Measurements from ENCODE around the gene GPC1. TPM values are rescaled to one million over a fixed set of nuclear protein-coding genes. Genes with fewer than 3 reads are reported as not detected.
"Not testable (repeated sequence)": the region's sequence is repeated elsewhere in the genome, so short reads cannot be mapped to it uniquely, and the experiment has no call there.

GPC1 gene
- total RNA-seq: 182 TPM
- long read RNA-seq, transcript GPC1-201 (9 exons, 3,713 nt): major isoform, 342 of 434 reads
- long read RNA-seq, partial matches to known transcripts: 82 of 434 reads
- long read RNA-seq, other reads (novel, unspliced or antisense): 10 of 434 reads

- peak; percentile 77 for DNase-seq (ENCODE audit: missing footprints)
- intact Hi-C loops (cut with DNase I): loop anchor here (1.0 to 5.0 kb wide), 3 partner anchors 61 to 183 kb away; no protein-coding TSS in a partner anchor
- peak; percentile 77 for ATAC-seq
Observed at GRCh38 chr2:240435457-240435947, at the start of gene GPC1. Gene GPC1 (plus strand): TSS chr2:240435663. CDS start chr2:240435919, 256 bp downstream.

- no peak for DNase-seq (ENCODE audit: missing footprints)
- intact Hi-C loops (cut with DNase I): no loop called here
- no peak for ATAC-seq
Observed at GRCh38 chr2:240386326-240386725, 49.1 kb upstream of the GPC1 start.

DNA sequence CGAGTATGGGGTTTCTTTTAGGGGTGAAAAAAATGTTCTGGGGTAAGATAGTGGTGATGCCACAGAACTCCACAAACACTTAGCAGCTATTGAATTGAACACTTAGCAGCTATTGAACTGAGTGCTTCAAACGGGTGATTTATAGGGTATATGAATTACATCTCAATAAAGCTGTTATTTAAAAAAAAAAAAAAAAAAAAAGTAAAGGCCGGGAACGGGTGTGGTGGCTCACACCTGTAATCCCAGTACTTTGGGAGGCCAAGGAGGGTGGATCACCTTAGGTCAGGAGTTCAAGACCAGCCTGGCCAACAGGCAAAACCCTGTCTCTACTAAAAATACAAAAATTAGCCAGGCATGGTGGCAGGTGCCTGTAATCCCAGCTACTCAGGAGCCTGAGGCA is 48.7 kb upstream of the GPC1 start:
- DNase-seq (ENCODE audit: missing footprints); ATAC-seq; intact Hi-C loops (cut with DNase I): not testable (repeated sequence)

DNA sequence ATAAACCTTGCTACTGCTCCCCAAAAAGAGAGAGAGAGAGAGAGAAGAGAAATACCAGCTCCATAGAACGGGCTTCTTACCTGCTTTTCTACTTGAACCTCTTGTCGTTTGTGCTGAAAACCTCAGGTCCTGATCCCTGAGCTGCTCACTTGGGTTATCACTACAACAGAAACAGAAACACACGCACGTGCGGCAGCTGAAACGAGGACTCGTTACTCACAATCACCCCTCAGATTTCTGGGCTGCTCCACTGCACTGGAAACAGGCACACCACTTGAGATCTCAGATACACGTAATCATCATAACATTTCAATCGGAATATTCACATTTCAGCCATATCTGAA is 48.2 kb upstream of the GPC1 start:
- intact Hi-C loops (cut with DNase I): no loop called here
- DNase-seq (ENCODE audit: missing footprints): no peak
- ATAC-seq: no peak

- ATAC-seq (peak; percentile 54), DNase-seq (ENCODE audit: missing footprints) (no peak)
- intact Hi-C loops (cut with DNase I): no loop called here
Observed at GRCh38 chr2:240387669-240388358, 47.6 kb upstream of the GPC1 start.

GRCh38 chr2:240388471-240389301 is 46.8 kb upstream of the GPC1 start:
- ATAC-seq (no peak), DNase-seq (ENCODE audit: missing footprints) (no peak)
- intact Hi-C loops (cut with DNase I): no loop called here

GRCh38 chr2:240389302-240389805 is 46.1 kb upstream of the GPC1 start:
- no peak for DNase-seq (ENCODE audit: missing footprints)
- intact Hi-C loops (cut with DNase I): no loop called here

DNA sequence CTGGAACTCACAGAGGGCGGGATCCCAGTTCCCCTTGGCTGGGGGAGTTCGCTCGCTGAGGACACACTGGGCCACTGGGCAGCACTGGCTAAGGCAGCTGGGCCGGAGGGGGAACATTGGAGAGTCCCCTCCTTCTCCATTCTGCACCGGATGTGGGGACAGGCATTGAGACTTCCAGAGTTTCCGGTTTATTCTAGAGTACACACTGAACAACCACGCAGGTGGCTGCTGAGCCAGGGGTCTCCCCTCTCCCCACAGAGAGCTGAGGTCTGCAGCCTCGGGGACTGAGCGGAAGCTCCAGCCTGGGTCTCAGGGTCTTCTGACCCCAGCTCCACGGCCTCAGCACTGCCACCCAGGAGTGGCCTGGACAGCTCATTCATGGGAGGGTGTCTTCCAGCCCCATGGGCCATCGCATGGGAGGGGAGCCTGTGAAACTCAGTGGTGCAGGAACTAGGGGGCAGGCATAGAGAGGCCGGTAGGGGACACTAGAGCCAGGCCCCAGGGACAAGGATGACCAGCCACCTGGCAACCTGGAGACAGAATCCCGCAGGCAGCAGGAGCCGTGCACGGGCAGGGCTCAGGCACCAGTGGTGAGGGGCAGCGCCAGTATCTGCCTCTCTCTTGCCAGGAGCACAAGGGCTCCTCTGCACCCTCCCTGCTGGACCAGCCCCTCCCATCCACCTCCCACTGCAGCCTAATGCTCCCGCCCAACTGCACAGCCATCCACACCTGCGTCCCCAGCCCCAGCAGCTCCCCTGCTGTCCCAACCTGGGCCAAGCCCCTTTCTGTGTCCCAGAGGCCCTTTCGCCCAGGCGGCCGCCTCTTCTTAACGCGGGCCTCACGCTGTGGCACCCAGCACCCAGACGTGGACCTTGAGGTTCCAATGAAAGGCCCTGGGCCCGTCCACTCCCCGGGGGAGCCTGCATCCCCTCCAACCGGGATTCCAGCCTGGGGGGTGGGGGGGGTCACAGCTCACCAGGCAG is 45.1 kb upstream of the GPC1 start:
- no peak for ATAC-seq
- no peak for DNase-seq (ENCODE audit: missing footprints)

More at GRCh38 chr2:240389302-240389805, 46.1 kb upstream of the GPC1 start:
- no peak for ATAC-seq

GRCh38 chr2:240391111-240392051 is 44.1 kb upstream of the GPC1 start:
- DNase-seq (ENCODE audit: missing footprints): no peak
- no peak for ATAC-seq
- intact Hi-C loops (cut with DNase I): no loop called here

More for the DNA sequence above, 45.1 kb upstream of the GPC1 start:
- intact Hi-C loops (cut with DNase I): no loop called here

GRCh38 chr2:240392084-240392947 is 43.1 kb upstream of the GPC1 start:
- ATAC-seq: no peak

DNA sequence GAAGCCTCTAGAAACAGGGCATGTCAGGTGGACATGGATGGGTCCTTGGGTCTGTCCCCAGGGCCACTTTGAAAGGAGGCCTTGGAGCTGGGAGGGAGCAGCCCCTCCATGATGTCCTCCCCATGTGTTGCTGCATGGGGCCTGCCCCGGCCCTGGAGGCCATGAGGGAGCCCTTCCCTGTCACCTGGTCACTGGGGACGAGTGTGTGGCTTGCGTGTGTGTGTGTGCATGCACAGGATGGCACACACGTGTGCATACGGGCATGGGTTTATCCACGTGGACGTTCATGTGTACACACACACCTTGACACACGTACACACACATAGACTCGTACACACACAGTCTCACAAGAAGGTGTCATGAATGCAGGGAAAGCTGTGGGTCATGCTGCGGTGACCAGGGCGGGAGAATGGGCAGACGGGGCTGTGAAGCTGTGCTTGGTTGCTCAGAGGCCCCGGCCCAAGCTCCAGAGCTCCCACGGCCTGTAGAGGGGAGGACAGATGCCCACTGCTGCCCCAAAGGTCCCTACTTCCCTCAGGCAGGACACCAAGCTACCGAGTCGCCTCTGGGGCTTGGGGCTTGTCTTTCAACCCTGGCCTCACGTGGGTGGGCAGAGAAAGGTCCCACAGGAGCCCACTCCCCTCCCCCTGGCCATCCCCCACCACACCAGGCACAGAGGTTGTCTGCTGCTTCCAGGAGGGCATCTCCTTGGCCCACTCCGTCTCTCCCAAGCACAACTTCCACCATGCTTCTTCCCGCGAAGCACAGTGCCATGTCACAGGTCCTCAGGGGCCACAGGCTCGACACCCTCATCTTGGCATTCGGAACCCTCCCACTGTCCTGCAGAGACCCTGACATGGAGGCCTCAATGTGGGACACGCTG is 42.3 kb upstream of the GPC1 start:
- ATAC-seq (no peak), DNase-seq (ENCODE audit: missing footprints) (no peak)
- intact Hi-C loops (cut with DNase I): no loop called here

More at GRCh38 chr2:240392084-240392947, 43.1 kb upstream of the GPC1 start:
- no peak for DNase-seq (ENCODE audit: missing footprints)
- intact Hi-C loops (cut with DNase I): no loop called here

- DNase-seq (ENCODE audit: missing footprints) (no peak), ATAC-seq (no peak)
- intact Hi-C loops (cut with DNase I): no loop called here
Observed at GRCh38 chr2:240393831-240394410, 41.5 kb upstream of the GPC1 start.

DNA sequence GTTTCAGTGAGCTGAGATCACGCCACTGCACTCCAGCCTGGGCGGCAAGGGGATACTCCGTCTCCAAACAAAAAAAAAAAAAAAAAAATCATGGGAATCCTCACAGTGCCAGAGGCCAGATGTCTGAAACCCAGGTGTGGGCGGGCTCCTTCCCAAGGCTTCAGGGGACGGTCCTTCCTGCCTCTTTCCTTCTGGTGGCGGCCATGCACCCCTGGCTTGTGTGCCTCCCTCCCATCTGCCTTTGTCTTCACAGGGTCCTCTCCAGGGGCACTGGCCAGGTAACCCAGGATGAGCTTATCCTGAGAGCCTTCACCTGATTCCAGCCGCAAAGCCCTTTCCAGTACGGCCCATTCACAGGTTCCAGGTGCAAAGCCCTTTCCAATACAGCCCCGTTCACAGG is 40.9 kb upstream of the GPC1 start:
- intact Hi-C loops (cut with DNase I): no loop called here
- no peak for ATAC-seq
- DNase-seq (ENCODE audit: missing footprints): no peak

GRCh38 chr2:240395448-240395847 is 40.0 kb upstream of the GPC1 start:
- no peak for ATAC-seq

More at GRCh38 chr2:240395448-240395847, 40.0 kb upstream of the GPC1 start:
- no peak for DNase-seq (ENCODE audit: missing footprints)
- intact Hi-C loops (cut with DNase I): no loop called here
